Karpas-422 (cell line): ENCODE results near the gene HLA-E. TPM values are rescaled to one million over a fixed set of nuclear protein-coding genes. Genes with fewer than 3 reads are reported as not detected.

Source experiments
- DNase-seq: peaks from one replicate; pipeline ENCODE4 v3.0.0-alpha.2; 2015
- H2AFZ ChIP-seq: fragments of 200-600 bp; sonication (generic); 2 replicates; pipeline ENCODE4 v1.6.1; 2014; ENCODE audit warnings: antibody characterized with exemption, low read length, mixed read lengths
- H3K27ac ChIP-seq: fragments of 200-600 bp; sonication (generic); 2 replicates; pipeline ENCODE4 v1.5.1; 2014; ENCODE audit warnings: mild to moderate bottlenecking, low read length, moderate library complexity
- H3K27me3 ChIP-seq: fragments of 200-600 bp; sonication (generic); 2 replicates; pipeline ENCODE4 v1.6.1; 2014; ENCODE audit warnings: low read length, mixed read lengths
- H3K36me3 ChIP-seq: fragments of 200-600 bp; sonication (generic); 2 replicates; pipeline ENCODE4 v1.6.1; 2014; ENCODE audit warnings: low read length, mixed read lengths; ENCODE audit not compliant: insufficient read depth
- H3K4me1 ChIP-seq: fragments of 200-600 bp; sonication (generic); 2 replicates; pipeline ENCODE4 v1.6.1; 2014; ENCODE audit warnings: mild to moderate bottlenecking, low read length, mixed read lengths
- H3K4me2 ChIP-seq: fragments of 200-600 bp; sonication (generic); 2 replicates; pipeline ENCODE4 v1.6.1; 2014; ENCODE audit warnings: low read length, low read depth, mild to moderate bottlenecking; ENCODE audit not compliant: poor library complexity, severe bottlenecking
- H3K4me3 ChIP-seq: fragments of 200-600 bp; sonication (generic); 2 replicates; pipeline ENCODE4 v1.5.1; 2014; ENCODE audit warnings: mild to moderate bottlenecking, antibody characterized with exemption, low read length, mixed read lengths
- H3K79me2 ChIP-seq: fragments of 200-600 bp; sonication (generic); 2 replicates; pipeline ENCODE4 v1.6.1; 2014; ENCODE audit warnings: mild to moderate bottlenecking, low read length, mixed read lengths
- H3K9ac ChIP-seq: fragments of 200-600 bp; sonication (generic); 2 replicates; pipeline ENCODE4 v1.6.0; 2014; ENCODE audit warnings: low read length
- H3K9me2 ChIP-seq: fragments of 200-600 bp; sonication (generic), shearing (Covaris generic); replicated peaks from 2 replicates; pipeline ENCODE4 v1.6.0; 2014; ENCODE audit warnings: mild to moderate bottlenecking, low read length, moderate library complexity; ENCODE audit not compliant: insufficient read depth
- H3K9me3 ChIP-seq: fragments of 300-700, 200-600 bp; sonication (generic); 2 replicates; pipeline ENCODE4 v1.6.1; 2014; ENCODE audit warnings: low read length, mixed read lengths
- H4K20me1 ChIP-seq: fragments of 200-600 bp; sonication (generic); 2 replicates; pipeline ENCODE4 v1.6.1; 2014; ENCODE audit warnings: mild to moderate bottlenecking, antibody characterized with exemption, low read length, low read depth; ENCODE audit not compliant: insufficient read depth
- total RNA-seq: library from RNA; depleted of rRNA; stranded (reverse); fragments of >200 nt; shearing (Covaris generic); gene quantifications from 2 replicates; pipeline ENCODE4 v1.2.3, GENCODE V29; 2014; ENCODE audit warnings: low replicate concordance

HLA-E gene
- total RNA-seq, 1 experiment from 2014 or later = 306 TPM

- Histone ChIP-seq H2AFZ (peak overlapping the region; percentile 96), H4K20me1 (no peaks in the 10 kb centered on the region), H3K27ac (no peak overlapping the region), H3K9me3 (no peaks in the 10 kb centered on the region), H3K27me3 (no peaks in the 10 kb centered on the region), H3K9ac (no peak overlapping the region), H3K4me2 (peak overlapping the region; percentile 31), H3K4me1 (peaks cover 22% of the 10 kb centered on the region), H3K4me3 (peak overlapping the region; percentile 22; the same call in 1 of the 2 replicates), H3K9me2 (no peaks in the 10 kb centered on the region), H3K36me3 (no peaks in the 10 kb centered on the region; the same call in 1 of the 2 replicates), H3K79me2 (no peaks in the 10 kb centered on the region)
- DNase-seq = peak; percentile 42
Measured at GRCh38 chr6:30507849-30508827, 18.8 kb downstream of the HLA-E start.

- peak; percentile 75 for DNase-seq
- peak overlapping the region; percentile 4; the same call in 1 of the 2 replicates for H3K27ac ChIP-seq
- H2AFZ ChIP-seq = peak overlapping the region; percentile 96
- H4K20me1 ChIP-seq = no peaks in the 10 kb centered on the region
- H3K4me2 ChIP-seq = peak overlapping the region; percentile 7
- no peak overlapping the region for H3K9ac ChIP-seq
- peak overlapping the region; percentile 22; the same call in 1 of the 2 replicates for H3K4me3 ChIP-seq
- peaks cover 22% of the 10 kb centered on the region for H3K4me1 ChIP-seq
- H3K27me3 ChIP-seq = no peaks in the 10 kb centered on the region
- no peaks in the 10 kb centered on the region for H3K9me3 ChIP-seq
- H3K79me2 ChIP-seq = no peaks in the 10 kb centered on the region
- no peaks in the 10 kb centered on the region for H3K9me2 ChIP-seq
- no peaks in the 10 kb centered on the region; the same call in 1 of the 2 replicates for H3K36me3 ChIP-seq
Measured at GRCh38 chr6:30508890-30509736, 19.8 kb downstream of the HLA-E start.

GRCh38 chr6:30510419-30511168 is 21.3 kb downstream of the HLA-E start:
- Histone ChIP-seq H3K4me2 (no peak overlapping the region), H3K27ac (no peak overlapping the region), H3K9me2 (no peaks in the 10 kb centered on the region), H3K79me2 (no peaks in the 10 kb centered on the region), H3K9me3 (no peaks in the 10 kb centered on the region), H3K9ac (no peak overlapping the region), H3K4me1 (peaks cover 22% of the 10 kb centered on the region), H2AFZ (peak overlapping the region; percentile 20; the same call in 1 of the 2 replicates), H3K36me3 (no peaks in the 10 kb centered on the region; the same call in 1 of the 2 replicates), H3K27me3 (no peaks in the 10 kb centered on the region), H3K4me3 (no peak overlapping the region), H4K20me1 (no peaks in the 10 kb centered on the region)
- DNase-seq = no peak

- Histone ChIP-seq H3K4me3 (no peak overlapping the region), H3K9ac (no peak overlapping the region), H3K27ac (no peak overlapping the region)
Measured at GRCh38 chr6:30511169-30511546, 21.8 kb downstream of the HLA-E start.

GRCh38 chr6:30513451-30513850 is 24.1 kb downstream of the HLA-E start:
- no peaks in the 10 kb centered on the region for H3K79me2 ChIP-seq
- no peak overlapping the region for H3K4me2 ChIP-seq
- H3K9me2 ChIP-seq = no peaks in the 10 kb centered on the region
- H3K36me3 ChIP-seq = no peaks in the 10 kb centered on the region; the same call in 1 of the 2 replicates
- no peaks in the 10 kb centered on the region for H3K9me3 ChIP-seq
- no peak overlapping the region for H3K4me3 ChIP-seq
- peaks cover 19% of the 10 kb centered on the region for H3K4me1 ChIP-seq
- no peaks in the 10 kb centered on the region for H3K27me3 ChIP-seq
- H3K9ac ChIP-seq = no peak overlapping the region
- no peak overlapping the region for H3K27ac ChIP-seq
- no peak for DNase-seq
- no peak overlapping the region for H2AFZ ChIP-seq
- no peaks in the 10 kb centered on the region for H4K20me1 ChIP-seq

More at GRCh38 chr6:30511169-30511546, 21.8 kb downstream of the HLA-E start:
- Histone ChIP-seq H3K36me3 (no peaks in the 10 kb centered on the region; the same call in 1 of the 2 replicates), H3K4me2 (no peak overlapping the region), H2AFZ (peak overlapping the region; percentile 20; the same call in 1 of the 2 replicates), H3K9me2 (no peaks in the 10 kb centered on the region), H3K27me3 (no peaks in the 10 kb centered on the region), H3K4me1 (peaks cover 25% of the 10 kb centered on the region), H3K79me2 (no peaks in the 10 kb centered on the region), H4K20me1 (no peaks in the 10 kb centered on the region), H3K9me3 (no peaks in the 10 kb centered on the region)
- DNase-seq = no peak

GRCh38 chr6:30515106-30515505 is 25.8 kb downstream of the HLA-E start:
- H3K4me3 ChIP-seq = no peak overlapping the region
- H3K27ac ChIP-seq = no peak overlapping the region

GRCh38 chr6:30515944-30516753 is 26.8 kb downstream of the HLA-E start:
- H3K4me2 ChIP-seq = peak overlapping the region; percentile 89
- peaks cover 8% of the 10 kb centered on the region for H3K4me1 ChIP-seq
- H4K20me1 ChIP-seq = no peaks in the 10 kb centered on the region
- peak overlapping the region; percentile 66 for H3K4me3 ChIP-seq
- H2AFZ ChIP-seq = peak overlapping the region; percentile 80
- peak; percentile 93 for DNase-seq
- H3K9ac ChIP-seq = peak overlapping the region; percentile 70
- H3K36me3 ChIP-seq = no peaks in the 10 kb centered on the region
- H3K9me3 ChIP-seq = no peaks in the 10 kb centered on the region
- no peaks in the 10 kb centered on the region for H3K79me2 ChIP-seq
- H3K27me3 ChIP-seq = no peaks in the 10 kb centered on the region
- H3K9me2 ChIP-seq = no peaks in the 10 kb centered on the region
- H3K27ac ChIP-seq = peak overlapping the region; percentile 26; the same call in 1 of the 2 replicates

More at GRCh38 chr6:30515106-30515505, 25.8 kb downstream of the HLA-E start:
- Histone ChIP-seq H3K36me3 (no peaks in the 10 kb centered on the region), H3K9me2 (no peaks in the 10 kb centered on the region), H3K4me1 (peaks cover 8% of the 10 kb centered on the region), H4K20me1 (no peaks in the 10 kb centered on the region), H3K4me2 (no peak overlapping the region), H3K9ac (no peak overlapping the region), H3K9me3 (no peaks in the 10 kb centered on the region), H3K27me3 (no peaks in the 10 kb centered on the region), H2AFZ (no peak overlapping the region), H3K79me2 (no peaks in the 10 kb centered on the region)
- peak; percentile 37 for DNase-seq
